ENCODE data around the gene CCL17.
"Not testable (repeated sequence)": the region's sequence is repeated elsewhere in the genome, so short reads cannot be mapped to it uniquely, and the experiment has no call there.

Gene CCL17

DNA sequence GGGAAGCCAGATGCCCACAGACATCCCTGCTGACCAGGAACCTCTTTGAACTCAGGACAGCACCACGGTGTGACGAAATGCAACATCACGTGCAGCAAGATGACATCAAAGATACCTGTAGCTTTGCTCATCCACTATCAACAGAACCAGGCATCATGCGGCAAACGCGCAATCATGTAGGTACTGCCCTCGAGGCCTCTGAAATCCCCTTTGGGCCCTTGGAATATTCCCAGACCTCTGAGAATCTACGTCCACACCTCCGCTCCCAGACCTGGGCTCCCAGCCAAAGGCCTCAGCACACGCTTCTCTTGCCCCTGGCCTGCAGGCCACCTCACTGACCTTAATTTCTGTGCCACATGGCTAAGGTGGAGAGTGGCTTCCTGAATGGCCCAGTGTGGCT lies 25.0 kb upstream of the CCL17 start:
- DNase-seq = no peak

- no peak for DNase-seq
Measured at GRCh38 chr16:57380671-57381462, 23.7 kb upstream of the CCL17 start.

DNA sequence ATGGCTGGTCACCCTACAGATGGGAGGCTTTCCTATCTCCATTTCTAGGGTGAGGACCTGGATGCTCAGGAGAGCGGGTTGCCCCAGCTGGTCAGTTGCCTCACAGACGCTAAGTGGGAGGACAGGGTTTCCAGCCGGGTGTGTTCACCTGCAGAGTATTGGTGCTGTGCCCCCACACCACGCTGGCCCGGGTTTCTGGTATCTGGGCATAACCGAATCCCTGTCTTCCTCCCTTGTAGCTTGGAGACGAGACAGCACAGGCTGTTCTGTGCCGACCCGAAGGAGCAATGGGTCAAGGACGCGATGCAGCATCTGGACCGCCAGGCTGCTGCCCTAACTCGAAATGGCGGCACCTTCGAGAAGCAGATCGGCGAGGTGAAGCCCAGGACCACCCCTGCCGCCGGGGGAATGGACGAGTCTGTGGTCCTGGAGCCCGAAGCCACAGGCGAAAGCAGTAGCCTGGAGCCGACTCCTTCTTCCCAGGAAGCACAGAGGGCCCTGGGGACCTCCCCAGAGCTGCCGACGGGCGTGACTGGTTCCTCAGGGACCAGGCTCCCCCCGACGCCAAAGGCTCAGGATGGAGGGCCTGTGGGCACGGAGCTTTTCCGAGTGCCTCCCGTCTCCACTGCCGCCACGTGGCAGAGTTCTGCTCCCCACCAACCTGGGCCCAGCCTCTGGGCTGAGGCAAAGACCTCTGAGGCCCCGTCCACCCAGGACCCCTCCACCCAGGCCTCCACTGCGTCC lies 22.6 kb upstream of the CCL17 start:
- DNase-seq = no peak

- no peak for DNase-seq
Measured at GRCh38 chr16:57382535-57383275, 21.9 kb upstream of the CCL17 start.

DNA sequence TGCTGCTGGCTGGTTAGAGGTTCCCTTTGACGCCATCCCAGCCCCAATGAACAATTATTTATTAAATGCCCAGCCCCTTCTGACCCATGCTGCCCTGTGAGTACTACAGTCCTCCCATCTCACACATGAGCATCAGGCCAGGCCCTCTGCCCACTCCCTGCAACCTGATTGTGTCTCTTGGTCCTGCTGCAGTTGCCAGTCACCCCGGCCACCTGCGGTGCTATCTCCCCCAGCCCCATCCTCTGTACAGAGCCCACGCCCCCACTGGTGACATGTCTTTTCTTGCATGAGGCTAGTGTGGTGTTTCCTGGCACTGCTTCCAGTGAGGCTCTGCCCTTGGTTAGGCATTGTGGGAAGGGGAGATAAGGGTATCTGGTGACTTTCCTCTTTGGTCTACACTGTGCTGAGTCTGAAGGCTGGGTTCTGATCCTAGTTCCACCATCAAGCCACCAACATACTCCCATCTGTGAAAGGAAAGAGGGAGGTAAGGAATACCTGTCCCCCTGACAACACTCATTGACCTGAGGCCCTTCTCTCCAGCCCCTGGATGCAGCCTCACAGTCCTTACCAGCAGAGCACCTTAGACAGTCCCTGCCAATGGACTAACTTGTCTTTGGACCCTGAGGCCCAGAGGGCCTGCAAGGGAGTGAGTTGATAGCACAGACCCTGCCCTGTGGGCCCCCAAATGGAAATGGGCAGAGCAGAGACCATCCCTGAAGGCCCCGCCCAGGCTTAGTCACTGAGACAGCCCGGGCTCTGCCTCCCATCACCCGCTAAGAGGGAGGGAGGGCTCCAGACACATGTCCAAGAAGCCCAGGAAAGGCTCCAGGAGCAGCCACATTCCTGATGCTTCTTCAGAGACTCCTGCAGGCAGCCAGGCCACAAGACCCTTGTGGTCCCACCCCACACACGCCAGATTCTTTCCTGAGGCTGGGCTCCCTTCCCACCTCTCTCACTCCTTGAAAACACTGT lies 21.0 kb upstream of the CCL17 start:
- no peak for DNase-seq

DNA sequence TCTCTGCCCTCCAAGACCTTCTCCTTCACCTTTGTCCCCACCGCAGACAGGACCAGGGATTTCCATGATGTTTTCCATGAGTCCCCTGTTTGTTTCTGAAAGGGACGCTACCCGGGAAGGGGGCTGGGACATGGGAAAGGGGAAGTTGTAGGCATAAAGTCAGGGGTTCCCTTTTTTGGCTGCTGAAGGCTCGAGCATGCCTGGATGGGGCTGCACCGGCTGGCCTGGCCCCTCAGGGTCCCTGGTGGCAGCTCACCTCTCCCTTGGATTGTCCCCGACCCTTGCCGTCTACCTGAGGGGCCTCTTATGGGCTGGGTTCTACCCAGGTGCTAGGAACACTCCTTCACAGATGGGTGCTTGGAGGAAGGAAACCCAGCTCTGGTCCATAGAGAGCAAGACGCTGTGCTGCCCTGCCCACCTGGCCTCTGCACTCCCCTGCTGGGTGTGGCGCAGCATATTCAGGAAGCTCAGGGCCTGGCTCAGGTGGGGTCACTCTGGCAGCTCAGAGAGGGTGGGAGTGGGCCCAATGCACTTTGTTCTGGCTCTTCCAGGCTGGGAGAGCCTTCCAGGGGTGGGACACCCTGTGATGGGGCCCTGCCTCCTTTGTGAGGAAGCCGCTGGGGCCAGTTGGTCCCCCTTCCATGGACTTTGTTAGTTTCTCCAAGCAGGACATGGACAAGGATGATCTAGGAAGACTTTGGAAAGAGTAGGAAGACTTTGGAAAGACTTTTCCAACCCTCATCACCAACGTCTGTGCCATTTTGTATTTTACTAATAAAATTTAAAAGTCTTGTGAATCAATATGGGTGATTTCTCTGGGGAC lies 20.1 kb upstream of the CCL17 start:
- no peak for DNase-seq

DNA sequence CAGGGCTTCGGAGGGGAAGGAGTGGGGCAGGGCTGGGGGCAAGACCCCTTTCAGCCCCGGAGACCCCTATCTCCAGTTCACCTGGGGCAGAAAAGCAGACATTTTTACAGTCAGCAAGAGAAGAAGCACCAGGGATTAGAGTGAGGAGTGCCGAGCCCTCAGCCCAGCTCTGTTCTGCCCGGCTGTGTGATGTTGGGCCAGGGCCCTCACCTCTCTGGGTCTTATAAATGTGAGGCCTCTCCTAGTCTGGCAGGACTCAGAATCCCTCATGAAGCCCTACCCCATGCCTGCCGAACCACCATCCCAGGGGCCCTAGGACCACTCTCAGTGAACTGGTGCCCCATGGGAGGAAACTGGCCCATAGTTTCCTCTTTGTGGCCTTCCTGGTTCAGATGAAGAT lies 19.5 kb upstream of the CCL17 start:
- DNase-seq = no peak

GRCh38 chr16:57386381-57386951 lies 18.1 kb upstream of the CCL17 start:
- no peak for DNase-seq

GRCh38 chr16:57387598-57388354 lies 16.8 kb upstream of the CCL17 start:
- no peak for DNase-seq

DNA sequence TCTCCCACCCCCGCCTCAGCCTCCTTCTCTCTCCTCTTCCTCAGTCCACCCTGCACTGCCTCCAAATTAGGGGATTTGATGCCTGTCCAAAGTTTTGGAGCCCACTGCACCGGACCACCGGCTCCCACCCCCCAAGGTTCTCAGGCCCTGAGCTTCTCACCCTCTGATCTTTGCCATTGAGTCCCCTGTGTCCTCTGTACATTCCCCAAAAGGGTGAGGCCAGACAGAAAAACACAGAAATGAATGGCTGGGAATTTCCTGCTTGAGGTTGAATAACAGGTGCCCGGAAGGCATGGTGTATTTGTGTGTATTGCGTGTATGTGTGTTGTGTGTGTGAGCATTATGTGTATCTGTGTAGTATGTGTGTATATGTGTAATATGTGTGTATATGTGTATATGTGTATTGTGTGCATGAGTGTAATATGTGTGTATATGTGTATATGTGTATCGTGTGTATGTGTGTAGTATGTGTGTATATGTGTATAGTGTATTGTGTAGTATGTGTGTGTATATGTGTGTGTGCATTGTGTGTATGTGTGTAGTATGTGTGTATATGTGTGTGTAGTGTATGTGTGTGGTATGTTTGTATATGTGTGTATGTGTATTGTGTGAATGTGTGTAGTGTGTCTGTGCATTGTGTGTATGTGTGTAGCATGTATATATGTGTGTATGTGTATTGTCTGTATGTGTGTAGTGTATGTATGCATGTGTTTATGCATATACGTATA lies 16.0 kb upstream of the CCL17 start:
- DNase-seq = no peak

DNA sequence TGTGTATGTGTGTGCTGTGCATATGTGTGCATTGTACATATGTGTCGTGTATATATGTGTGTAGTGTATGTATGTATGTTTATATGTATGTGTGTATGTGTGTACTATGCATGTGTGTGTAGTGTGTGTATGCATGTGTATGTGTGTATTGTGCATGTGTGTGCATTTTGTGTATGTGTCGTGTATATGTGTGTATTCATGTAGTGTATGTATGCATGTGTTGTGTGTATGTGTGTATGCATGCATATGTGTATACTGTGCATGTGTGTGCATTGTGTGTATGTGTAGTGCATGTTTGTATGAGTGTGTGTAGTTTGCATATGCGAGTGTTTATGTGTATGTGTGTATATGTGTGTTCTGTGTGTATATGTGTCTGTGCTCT lies 15.5 kb upstream of the CCL17 start:
- no peak for DNase-seq

DNA sequence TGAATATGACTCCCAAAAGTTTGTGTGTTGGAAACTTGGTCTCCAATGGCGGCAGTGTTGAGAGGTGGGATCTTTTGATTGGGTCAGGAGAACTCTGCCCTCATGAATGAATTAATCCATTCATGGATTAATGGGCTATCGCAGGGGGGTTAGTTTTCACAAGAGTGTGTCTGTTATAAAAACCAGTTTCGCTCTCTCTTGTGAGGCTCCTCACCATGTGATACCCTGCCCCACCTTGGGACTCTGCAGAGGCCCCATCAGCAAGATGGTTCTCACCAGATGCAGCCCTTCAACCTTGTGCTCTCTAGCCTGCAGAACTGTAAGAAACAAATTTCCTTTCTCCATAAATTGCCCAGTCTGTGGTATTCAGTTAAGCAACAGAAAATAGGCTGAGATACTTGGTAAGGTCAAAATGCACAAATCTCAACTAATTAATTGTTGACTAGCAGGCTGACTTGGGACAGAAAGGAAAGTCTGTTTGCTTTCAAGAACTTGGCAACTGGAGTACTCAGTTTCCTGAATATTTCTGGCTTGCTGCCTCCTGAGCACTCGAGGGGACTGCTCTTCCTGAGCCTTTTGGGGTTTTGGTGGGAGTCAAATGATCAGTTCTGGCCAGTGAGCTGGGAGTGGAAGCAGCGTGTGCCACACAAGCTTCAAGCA lies 13.8 kb upstream of the CCL17 start:
- DNase-seq = no peak

DNA sequence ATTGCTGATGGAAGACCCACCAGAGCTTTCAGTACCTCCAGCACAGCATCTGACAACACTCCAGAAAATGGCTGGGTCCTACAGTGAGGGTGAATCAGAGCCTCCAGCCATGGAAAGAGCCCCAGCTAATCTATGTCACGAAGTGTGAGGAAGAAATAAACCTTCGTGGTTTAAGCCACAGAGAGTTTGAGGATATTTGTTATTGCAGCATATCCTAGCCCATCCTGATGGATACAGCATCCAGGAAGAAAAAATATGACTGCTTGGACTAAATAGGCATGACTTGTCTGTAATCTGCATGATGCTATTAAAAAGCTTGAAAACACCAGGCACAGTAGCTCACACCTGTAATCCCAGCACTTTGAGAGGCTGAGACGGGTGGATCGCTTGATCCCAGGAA lies 13.3 kb upstream of the CCL17 start:
- DNase-seq = no peak

DNA sequence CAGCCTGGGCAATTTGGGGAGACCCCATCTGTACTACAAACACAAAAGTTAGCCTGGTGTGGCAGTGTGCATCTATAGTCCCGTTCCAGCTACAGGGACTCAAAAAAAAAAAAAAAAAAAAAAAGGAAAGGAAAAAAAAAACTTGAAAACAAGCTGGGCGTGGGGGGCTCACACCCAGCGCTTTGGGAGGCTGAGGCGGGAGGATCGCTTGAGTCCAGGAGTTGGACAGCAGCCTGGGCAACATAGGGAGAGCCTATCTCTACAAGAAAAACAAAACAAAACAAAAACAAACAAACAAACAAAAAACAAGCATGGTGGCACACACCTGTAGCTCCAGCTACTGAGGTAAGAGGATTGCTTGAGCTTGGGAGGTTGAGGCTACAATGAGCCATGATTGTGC lies 12.9 kb upstream of the CCL17 start:
- no peak for DNase-seq

GRCh38 chr16:57392694-57393093 lies 11.9 kb upstream of the CCL17 start:
- no peak for DNase-seq

DNA sequence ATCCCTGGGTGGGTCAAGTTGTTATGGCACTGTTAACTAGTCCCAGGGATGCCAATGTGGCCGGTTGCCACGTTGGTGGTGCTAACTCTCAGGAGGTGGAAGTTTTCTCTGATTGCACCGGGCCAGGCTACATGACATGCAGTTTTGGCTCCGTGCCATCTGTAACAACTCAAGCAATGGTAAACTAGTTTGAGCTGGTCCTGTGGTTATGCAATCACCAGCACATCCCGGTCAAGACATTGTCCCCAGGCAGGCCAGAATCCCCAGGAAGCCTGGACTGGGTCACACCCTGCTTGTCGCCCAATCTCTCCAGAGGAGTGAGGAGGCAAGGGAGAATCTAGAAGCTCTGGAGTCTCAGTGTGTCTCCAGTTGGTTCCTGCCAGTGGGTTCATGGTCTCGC lies 10.1 kb upstream of the CCL17 start:
- DNase-seq = no peak

DNA sequence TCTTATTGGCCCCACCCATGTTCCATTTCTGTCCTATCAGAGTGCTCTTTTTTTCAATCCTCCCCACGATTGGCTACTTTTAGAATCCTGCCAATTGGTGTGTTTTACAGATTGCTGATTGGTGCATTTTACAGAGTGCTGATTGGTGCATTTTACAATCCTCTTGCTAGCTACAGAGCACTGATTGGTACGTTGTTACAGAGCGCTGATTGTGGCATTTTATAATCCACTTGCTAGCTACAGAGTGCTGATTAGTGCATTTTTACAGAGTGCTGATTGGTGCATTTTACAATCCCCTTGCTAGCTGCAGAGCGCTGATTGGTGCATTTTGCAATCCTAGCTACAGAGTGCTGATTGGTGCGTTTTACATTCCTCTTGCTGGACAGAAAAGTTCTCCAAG lies 9.5 kb upstream of the CCL17 start:
- no peak for DNase-seq

DNA sequence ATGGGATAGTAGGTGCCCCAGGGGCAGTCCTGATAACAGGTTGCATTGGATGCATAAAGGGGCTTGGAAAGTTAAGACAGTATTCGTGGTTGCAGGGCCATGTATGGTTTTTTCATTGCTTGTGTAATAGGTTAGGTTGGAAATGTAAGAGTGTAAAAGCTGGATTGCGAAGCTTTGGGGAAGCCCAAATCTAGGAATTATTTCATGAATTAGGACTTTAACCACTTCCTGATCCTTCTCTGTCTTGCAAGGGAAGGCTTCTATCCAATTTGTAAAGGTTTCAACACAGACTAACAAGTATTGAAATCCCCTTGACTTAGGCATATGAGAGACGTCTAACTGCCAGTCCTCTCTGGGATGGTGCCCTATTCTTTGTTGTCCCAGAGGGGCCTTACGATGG lies 7.8 kb upstream of the CCL17 start:
- no peak for DNase-seq

GRCh38 chr16:57397493-57397892 lies 7.1 kb upstream of the CCL17 start:
- not testable (repeated sequence) for DNase-seq
